HG02981 (cell line): ENCODE results near the gene ITPKC.
A peak's percentile ranks its signal among the peaks of the same experiment; 100 is the strongest.

Experiments used
- ATAC-seq: cut with Tn5 transposase; IDR thresholded peaks from one replicate; pipeline ENCODE4 v1.9.1; 2021; ENCODE audit warnings: mild to moderate bottlenecking, moderate library complexity; ENCODE audit not compliant: unreplicated experiment

Gene ITPKC

DNA sequence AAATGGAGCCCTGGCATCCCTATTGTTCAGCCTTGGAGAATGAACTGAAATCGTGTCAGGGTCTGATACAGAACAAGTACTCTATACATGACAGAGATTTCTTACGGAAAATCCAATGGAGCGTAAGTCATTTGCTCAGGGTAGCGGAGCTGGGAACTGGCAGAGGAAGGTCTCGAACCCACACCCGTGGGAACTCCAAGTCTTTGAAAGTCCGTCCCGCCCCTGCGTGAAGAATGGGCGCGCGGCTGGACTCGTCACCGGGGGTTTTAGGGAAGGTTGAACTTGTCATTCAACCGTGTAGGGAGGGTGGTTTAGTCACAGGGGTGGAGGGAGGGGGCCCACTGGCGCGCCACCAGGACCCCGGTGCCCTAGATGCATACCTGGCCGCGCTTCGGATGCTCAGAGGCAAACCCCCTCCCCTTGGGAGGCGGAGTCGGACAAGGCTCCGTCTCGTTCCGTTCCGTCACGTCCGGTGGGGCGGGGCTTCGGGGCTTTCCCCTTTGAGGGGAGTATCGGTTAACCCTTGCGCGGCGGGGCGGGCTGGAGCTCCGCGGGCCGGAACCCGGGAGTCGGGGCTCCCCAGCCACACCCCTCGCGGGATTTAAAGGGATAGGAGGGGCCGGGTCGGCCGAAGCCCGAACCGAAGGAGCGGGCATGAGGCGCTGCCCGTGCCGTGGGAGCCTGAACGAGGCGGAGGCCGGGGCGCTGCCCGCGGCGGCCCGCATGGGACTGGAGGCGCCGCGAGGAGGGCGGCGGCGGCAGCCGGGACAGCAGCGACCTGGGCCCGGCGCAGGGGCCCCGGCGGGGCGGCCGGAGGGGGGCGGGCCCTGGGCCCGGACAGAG, at the start of gene ITPKC, which contains the start of gene COQ8B:
Gene ITPKC, plus strand, starts transcription at position 631 of the 843 bp plus-strand sequence. Its CDS starts 24 bp downstream, at position 655.
Gene COQ8B, minus strand, starts transcription at position 405 of the 843 bp plus-strand sequence. CDS start 2,254 bp downstream, outside the sequence.
- ATAC-seq = peak; percentile 57

DNA sequence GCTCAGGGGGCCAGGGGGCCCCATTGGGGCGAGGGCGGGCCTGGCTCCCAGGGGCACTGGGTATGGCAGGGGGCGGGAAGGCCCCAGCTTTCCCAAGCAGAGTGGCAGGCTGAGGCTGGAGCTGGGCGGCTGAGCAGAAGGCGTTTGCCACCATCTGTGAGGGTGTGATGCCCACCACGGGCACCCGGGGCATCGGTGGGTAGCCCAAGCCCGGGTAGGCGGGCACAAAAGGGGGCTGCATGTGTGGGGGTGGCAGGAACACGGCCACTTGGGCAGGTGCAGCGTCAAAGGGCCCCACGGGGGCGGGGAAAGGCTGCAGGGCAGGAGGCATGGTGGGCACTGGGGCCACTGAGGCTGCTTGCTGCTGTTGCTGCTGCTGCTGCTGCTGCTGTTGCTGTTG, 49.3 kb upstream of the ITPKC start:
- no peak for ATAC-seq

DNA sequence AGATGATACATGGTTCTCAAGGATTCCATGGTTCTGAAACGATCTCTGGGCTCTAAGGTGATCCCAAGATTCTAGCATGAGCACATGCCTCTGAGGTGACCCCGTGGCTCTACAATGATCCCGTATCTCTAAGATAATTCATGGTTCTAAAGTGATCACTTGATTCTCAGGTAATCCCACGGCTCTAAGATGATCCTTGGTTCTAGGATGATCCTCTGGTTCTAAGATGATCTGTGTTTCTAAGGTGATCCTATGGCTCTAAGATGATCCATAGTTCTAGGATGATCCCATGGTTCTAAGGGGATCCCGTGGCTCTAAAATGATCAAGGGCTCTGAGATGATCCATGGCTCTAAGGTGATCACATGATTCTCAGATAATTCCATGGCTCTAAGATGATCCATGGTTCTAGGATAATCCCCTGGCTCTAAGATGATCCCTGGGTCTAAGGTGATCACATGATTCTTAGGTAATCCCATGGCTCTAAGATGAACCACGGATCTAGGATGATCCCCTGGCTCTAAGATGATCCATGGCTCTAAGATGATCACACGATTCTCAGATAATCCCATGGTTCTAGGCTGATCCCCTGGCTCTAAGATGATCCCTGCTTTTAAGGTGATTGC, 47.8 kb upstream of the ITPKC start:
- ATAC-seq = no peak

DNA sequence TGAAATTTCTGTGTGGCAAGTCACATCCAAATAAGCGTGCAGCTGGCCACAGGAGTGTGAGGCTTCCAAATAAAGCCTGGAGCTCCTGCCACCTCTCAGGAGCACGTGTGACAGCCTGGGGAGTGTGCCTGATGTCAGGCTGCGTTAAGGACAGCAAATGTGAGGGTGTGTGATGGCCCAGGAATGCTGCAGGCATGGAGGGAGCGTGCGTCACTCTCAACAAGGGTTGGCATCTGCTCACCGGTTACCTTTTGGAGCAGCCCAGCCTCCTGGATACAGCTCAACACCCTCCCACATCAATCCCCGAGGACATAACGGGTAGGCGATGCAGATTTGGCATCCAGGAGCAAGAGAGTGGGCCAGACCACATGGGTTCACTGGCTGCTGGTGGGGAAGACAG, 45.5 kb upstream of the ITPKC start:
- no peak for ATAC-seq

DNA sequence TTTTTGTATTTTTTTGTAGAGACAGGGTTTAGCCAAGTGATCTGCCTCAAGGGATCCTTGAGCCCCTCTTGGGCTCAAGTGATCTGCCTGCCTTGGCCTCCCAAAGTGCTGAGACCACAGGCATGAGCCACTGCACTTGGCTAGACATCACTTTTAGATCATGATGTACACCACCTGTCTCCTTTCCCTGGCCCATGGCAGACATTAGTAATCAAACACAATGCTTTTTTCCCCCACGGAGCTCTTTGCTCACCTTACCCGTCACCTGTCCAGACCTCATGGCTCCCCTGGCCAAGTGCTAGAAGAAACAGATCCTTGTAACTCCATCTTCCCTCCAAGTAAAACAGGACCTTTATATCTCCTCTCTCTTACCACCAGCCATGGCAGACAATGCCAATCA, 44.9 kb upstream of the ITPKC start:
- ATAC-seq = no peak

DNA sequence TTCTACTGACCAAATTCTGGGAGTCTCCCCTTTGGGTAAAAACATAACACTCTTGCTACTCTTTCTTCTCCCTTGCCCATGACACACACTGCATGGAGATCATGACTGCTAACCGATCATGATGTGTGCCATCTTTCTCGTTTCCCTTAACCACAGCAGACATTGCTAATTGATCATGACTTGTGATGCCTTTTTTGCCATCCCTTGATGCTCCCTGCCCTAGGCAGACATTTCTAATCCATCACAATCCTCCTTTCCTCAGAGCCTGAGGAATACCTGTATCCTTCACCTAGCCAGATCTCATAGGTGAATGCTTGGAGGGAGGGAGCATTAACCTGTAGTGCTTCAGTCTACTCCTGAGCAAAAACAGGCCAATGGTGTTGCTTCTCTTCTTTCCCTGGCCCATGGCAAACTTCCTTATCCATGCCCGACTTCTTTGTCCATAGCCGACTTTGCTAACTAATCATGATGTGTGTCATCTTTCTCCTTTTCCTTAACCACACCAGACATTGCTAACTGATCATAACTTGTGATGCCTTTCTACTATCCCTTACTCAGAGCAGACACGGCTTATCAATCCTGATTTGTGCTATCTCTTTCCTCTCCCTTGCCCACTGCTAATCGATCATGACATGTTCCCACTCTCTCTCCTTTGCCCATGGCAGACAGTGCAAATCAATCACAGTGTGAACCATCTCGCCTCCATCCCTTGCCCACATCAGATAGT, 44.2 kb upstream of the ITPKC start:
- no peak for ATAC-seq

GRCh38 chr19:40673397-40673796, 43.5 kb upstream of the ITPKC start:
- no peak for ATAC-seq

- ATAC-seq = no peak
Measured at GRCh38 chr19:40674291-40674690, 42.6 kb upstream of the ITPKC start.

DNA sequence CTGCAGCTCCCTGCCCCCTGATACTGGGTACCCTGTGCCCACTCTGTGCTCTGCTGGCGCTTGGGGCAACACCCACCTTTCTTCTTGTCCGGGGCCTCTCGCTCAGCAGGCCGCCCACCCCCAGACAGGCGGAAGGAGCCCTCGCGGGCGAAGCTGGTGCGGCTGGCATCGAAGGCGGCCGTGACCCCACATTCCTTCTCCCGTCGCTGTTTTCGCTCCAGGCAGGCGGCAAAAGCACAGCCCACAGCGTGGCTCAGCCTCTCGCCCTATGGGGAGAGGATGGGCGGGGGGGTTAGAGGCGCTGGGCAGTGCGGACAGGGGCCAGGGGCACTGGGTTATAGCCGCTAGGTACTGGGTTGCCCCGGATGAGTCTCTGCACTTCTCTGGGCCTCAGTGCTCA, 39.8 kb upstream of the ITPKC start:
- no peak for ATAC-seq

DNA sequence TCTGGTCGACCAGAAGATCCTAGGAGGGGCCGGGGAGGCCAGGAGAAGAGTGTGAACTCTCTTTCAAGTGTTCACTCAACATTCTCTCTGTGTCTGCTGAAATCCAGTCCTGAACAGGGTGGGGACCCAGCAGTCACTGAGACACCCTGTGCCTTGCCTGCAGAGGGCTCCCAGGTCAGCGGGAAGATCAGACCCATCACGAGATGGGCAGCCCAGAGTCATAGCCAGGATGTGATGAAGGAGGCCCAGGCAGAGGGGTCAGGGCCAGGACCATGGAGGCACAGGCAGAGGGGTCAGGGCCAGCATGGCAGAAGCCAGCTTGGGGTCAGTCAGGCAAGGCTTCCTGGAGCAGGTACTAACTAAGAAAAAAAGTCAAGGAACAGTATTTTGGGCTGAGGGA, 35.9 kb upstream of the ITPKC start:
- no peak for ATAC-seq

- ATAC-seq = no peak
Measured at GRCh38 chr19:40682431-40682964, 34.4 kb upstream of the ITPKC start.

DNA sequence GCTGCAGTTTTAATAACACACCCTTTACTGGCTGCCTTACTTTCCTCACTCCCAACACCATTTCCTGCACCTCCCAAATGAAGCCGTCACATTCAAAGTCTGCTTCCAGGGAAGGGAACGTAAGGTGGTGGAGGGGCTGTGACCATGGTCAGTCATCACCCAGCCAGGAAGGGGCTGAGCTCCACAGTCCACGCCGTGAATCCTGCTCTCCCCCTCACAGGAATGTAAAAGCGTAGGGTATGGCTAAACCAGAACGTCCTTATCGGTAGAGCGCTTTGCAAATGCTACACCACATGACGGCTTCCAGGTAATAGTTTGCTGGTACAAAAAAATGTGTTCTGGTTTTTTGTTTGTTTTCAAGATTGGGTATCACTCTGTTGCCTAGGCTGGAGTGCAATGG, 33.5 kb upstream of the ITPKC start:
- no peak for ATAC-seq

- no peak for ATAC-seq
Measured at GRCh38 chr19:40684280-40684679, 32.6 kb upstream of the ITPKC start.

DNA sequence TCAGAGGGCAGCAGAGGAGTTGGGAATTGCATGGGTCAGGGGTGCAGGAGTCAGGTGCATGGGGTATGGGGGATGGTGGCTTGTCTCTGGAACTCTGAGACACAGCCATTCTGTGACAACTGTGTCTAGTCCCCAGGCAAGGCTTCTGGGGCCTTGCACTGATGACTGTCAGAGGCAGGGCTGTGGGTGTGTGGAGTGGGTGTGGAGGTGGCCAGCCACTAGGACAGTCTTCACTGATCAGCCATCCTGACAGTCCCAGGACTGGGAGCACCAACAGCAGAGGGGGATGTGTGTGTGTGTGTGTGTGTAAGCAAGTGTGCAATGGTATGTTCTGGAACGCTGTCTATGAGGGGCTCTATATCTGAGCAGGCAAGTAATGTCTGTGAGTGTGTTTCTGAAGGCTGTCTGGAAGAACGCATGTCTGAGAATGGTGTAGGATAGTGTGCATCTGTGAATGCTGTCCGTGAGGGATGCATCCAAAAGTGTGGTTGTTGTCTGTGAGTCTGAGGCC, 31.8 kb upstream of the ITPKC start:
- no peak for ATAC-seq

DNA sequence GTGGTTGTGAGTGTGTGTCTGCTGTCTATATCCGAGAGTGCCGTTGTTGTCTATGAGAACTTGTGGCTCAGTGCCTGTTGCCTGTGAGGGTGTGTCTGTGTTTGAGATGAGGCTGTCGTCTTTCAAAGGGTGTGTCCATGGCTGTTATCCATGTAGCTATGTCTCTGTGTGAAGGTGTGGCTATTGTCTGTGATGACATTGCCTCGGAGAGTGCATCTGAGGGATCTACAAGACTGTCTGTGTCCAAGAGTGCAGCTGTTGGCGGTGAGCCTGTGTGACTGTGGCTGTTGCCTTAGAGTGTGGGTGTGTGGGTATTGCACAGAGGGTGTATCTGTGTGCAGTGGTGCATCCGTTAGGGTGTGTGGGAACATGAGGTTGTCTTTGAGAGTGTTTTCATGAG, 31.3 kb upstream of the ITPKC start:
- ATAC-seq = no peak

DNA sequence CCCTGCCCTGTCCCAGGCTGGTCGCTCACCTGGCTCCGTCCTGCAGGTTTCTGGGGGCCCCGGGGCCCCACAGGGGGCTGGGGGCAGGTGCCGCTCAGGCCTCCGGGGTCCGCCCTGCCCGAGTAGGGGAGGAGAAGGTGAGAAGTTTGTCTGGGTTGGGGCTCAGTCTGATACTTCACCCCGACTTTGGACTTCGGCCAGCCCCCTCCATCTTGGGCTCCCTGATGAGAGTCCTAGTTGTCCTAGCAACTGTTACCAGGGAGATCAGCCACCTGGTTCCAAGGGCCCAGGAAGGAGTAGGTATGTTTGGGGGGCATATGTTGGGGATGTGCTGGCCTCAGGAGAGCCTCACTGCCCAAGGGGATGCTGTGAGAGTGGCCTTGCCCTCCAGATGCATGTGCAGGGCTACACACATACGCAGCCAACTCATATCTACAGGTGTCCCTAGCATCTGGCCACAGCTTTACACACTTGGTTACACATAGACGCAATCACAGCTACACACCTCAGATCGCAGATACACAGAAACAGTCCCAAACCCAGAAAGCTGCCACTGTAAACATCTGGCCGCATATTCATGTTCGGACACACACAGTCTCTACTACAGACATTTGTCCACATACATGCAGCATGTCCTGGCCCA, 29.9 kb upstream of the ITPKC start:
- no peak for ATAC-seq

GRCh38 chr19:40687525-40688016, 29.3 kb upstream of the ITPKC start:
- no peak for ATAC-seq

DNA sequence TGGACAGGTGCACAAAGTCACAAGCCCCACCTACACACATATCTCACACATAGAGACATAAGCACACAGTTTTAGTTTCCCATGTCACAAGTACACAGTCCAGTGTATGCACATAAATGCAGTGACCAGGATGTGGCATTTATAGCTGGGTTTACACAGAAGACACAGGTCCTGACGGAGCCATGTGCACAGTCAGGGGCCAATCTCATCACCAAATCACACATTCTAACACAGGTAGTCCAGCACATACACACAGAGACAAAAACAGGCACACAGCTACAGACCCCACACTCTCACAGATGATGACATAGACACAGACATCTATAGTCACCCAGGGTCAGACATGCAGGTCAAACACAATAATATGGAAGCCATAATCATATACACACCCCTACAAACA, 28.6 kb upstream of the ITPKC start:
- no peak for ATAC-seq

- ATAC-seq = no peak
Measured at GRCh38 chr19:40688987-40689338, 27.9 kb upstream of the ITPKC start.

DNA sequence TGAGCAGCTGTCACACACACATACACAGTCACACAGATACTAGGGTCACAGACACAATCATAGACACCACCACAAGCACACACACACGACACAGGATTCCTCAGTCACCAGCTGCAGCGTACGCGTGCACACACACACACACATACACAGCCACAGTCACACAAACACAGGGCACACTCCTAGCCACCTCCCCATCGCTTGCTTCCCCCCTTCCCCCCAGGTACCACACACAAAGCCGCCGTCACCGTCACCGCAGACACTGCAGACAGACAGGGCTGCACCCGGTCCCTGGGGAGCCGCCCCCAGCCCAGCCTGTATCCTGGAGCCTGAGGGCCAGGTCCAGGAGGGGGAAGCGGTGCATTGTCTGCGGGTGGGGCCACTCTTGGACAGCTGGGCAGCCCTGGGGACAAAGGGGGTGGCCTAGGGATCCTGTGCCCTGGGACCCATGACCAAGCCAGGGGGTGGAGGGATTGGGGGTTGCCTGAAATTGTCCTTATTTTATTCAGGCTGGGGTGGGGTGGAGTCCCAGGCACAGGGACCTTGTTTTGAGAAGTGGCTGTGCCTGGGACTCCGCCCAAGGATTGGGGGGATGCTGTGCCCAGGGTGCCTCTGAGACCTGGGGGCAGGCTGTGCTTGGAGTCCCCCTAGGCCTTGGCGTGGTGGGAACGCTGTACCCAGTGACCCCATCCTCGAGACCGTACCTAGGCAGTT, 27.4 kb upstream of the ITPKC start:
- ATAC-seq = no peak
